Karpas-422 (cell line): Measurements from ENCODE around the gene DUSP1. TPM values are rescaled to one million over a fixed set of nuclear protein-coding genes. Genes with fewer than 3 reads are reported as not detected.

Source experiments
- DNase-seq: peaks from one replicate; pipeline ENCODE4 v3.0.0-alpha.2; 2015
- H2AFZ ChIP-seq: fragments of 200-600 bp; sonication (generic); 2 replicates; pipeline ENCODE4 v1.6.1; 2014; ENCODE audit warnings: antibody characterized with exemption, low read length, mixed read lengths
- H3K27ac ChIP-seq: fragments of 200-600 bp; sonication (generic); 2 replicates; pipeline ENCODE4 v1.5.1; 2014; ENCODE audit warnings: mild to moderate bottlenecking, low read length, moderate library complexity
- H3K27me3 ChIP-seq: fragments of 200-600 bp; sonication (generic); 2 replicates; pipeline ENCODE4 v1.6.1; 2014; ENCODE audit warnings: low read length, mixed read lengths
- H3K36me3 ChIP-seq: fragments of 200-600 bp; sonication (generic); 2 replicates; pipeline ENCODE4 v1.6.1; 2014; ENCODE audit warnings: low read length, mixed read lengths; ENCODE audit not compliant: insufficient read depth
- H3K4me1 ChIP-seq: fragments of 200-600 bp; sonication (generic); 2 replicates; pipeline ENCODE4 v1.6.1; 2014; ENCODE audit warnings: mild to moderate bottlenecking, low read length, mixed read lengths
- H3K4me2 ChIP-seq: fragments of 200-600 bp; sonication (generic); 2 replicates; pipeline ENCODE4 v1.6.1; 2014; ENCODE audit warnings: low read length, low read depth, mild to moderate bottlenecking; ENCODE audit not compliant: poor library complexity, severe bottlenecking
- H3K4me3 ChIP-seq: fragments of 200-600 bp; sonication (generic); 2 replicates; pipeline ENCODE4 v1.5.1; 2014; ENCODE audit warnings: mild to moderate bottlenecking, antibody characterized with exemption, low read length, mixed read lengths
- H3K79me2 ChIP-seq: fragments of 200-600 bp; sonication (generic); 2 replicates; pipeline ENCODE4 v1.6.1; 2014; ENCODE audit warnings: mild to moderate bottlenecking, low read length, mixed read lengths
- H3K9ac ChIP-seq: fragments of 200-600 bp; sonication (generic); 2 replicates; pipeline ENCODE4 v1.6.0; 2014; ENCODE audit warnings: low read length
- H3K9me2 ChIP-seq: fragments of 200-600 bp; sonication (generic), shearing (Covaris generic); replicated peaks from 2 replicates; pipeline ENCODE4 v1.6.0; 2014; ENCODE audit warnings: mild to moderate bottlenecking, low read length, moderate library complexity; ENCODE audit not compliant: insufficient read depth
- H3K9me3 ChIP-seq: fragments of 300-700, 200-600 bp; sonication (generic); 2 replicates; pipeline ENCODE4 v1.6.1; 2014; ENCODE audit warnings: low read length, mixed read lengths
- H4K20me1 ChIP-seq: fragments of 200-600 bp; sonication (generic); 2 replicates; pipeline ENCODE4 v1.6.1; 2014; ENCODE audit warnings: mild to moderate bottlenecking, antibody characterized with exemption, low read length, low read depth; ENCODE audit not compliant: insufficient read depth
- total RNA-seq: library from RNA; depleted of rRNA; stranded (reverse); fragments of >200 nt; shearing (Covaris generic); gene quantifications from 2 replicates; pipeline ENCODE4 v1.2.3, GENCODE V29; 2014; ENCODE audit warnings: low replicate concordance

The DUSP1 gene
- total RNA-seq, 1 experiment from 2014 or later, result 10.5 TPM

- no peaks in the 10 kb centered on the region for H3K9me3 ChIP-seq
- no peak for DNase-seq
- H3K9ac ChIP-seq, result no peak overlapping the region
- H3K4me1 ChIP-seq, result peaks cover 13% of the 10 kb centered on the region
- H3K27me3 ChIP-seq, result no peaks in the 10 kb centered on the region
- H3K36me3 ChIP-seq, result no peaks in the 10 kb centered on the region
- no peak overlapping the region for H3K4me3 ChIP-seq
- no peak overlapping the region for H3K27ac ChIP-seq
- H4K20me1 ChIP-seq, result no peaks in the 10 kb centered on the region
- H3K79me2 ChIP-seq, result no peaks in the 10 kb centered on the region
- H3K4me2 ChIP-seq, result no peak overlapping the region
- no peak overlapping the region for H2AFZ ChIP-seq
- no peaks in the 10 kb centered on the region for H3K9me2 ChIP-seq
These were observed 7.9 kb downstream of the DUSP1 start for GRCh38 chr5:172763120-172763464.

DNA sequence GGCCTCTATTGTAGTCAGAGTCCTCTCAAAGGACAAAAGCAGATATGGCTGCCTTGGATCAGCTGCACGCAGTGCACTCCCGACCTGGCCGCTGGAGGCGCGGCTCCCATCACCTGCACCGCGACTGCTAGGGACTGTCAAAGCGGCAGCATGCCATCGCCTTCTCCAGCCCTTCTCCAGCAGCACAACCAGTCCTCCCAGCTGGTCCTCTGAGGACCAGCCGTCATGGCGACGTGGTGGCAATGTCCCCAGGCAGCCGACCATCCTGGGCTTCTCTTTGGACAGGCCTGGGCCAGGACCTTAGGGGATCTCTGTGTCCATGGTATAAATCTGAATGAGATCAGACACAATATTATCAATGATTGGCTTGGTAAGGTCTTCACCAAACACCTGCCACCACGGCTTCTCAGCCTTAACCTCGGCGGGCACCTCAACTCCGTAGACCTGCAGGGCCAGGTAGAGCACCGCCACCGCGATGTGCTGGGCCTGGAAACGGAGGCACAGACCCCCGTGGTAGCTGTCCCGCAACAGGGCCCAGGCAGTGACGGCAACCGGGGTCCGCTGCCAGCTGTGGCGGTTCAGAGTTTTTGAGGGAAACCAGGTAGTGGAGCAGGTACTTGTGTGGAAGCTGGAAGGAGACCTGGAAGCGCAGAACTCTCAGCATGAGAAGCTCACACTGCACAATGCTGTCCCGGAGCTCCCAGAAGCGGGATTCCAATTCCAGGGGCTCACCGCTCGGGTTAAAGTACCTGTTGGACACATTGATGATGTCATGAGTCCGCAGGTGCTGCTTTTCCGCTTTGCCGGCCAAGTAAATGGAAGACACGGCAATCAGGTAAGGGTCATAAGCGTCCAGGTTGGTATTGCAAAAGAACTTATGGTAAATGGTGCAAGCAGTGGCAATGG lies 8.5 kb downstream of the DUSP1 start:
- H3K9ac ChIP-seq, result no peak overlapping the region
- no peaks in the 10 kb centered on the region for H3K27me3 ChIP-seq
- H4K20me1 ChIP-seq, result no peaks in the 10 kb centered on the region
- H3K36me3 ChIP-seq, result no peaks in the 10 kb centered on the region
- H3K27ac ChIP-seq, result no peak overlapping the region
- H3K79me2 ChIP-seq, result no peaks in the 10 kb centered on the region
- no peak for DNase-seq
- peaks cover 13% of the 10 kb centered on the region for H3K4me1 ChIP-seq
- no peak overlapping the region for H3K4me3 ChIP-seq
- H3K9me2 ChIP-seq, result no peaks in the 10 kb centered on the region
- H3K9me3 ChIP-seq, result no peaks in the 10 kb centered on the region
- H3K4me2 ChIP-seq, result no peak overlapping the region
- H2AFZ ChIP-seq, result no peak overlapping the region

- Histone ChIP-seq H3K36me3 (no peaks in the 10 kb centered on the region), H3K79me2 (no peaks in the 10 kb centered on the region), H2AFZ (no peak overlapping the region), H3K4me2 (no peak overlapping the region), H3K9me3 (no peaks in the 10 kb centered on the region), H3K4me3 (no peak overlapping the region), H4K20me1 (no peaks in the 10 kb centered on the region), H3K9me2 (no peaks in the 10 kb centered on the region), H3K4me1 (peaks cover 13% of the 10 kb centered on the region), H3K9ac (no peak overlapping the region), H3K27ac (no peak overlapping the region), H3K27me3 (no peaks in the 10 kb centered on the region)
- DNase-seq, result no peak
These were observed 10.0 kb downstream of the DUSP1 start for GRCh38 chr5:172760959-172761358.

- Histone ChIP-seq H3K9me3 (no peaks in the 10 kb centered on the region), H3K9me2 (no peaks in the 10 kb centered on the region), H3K27ac (no peak overlapping the region), H3K36me3 (no peaks in the 10 kb centered on the region), H3K4me3 (no peak overlapping the region), H3K4me1 (peaks cover 7% of the 10 kb centered on the region), H3K79me2 (no peaks in the 10 kb centered on the region), H3K9ac (no peak overlapping the region), H3K27me3 (no peaks in the 10 kb centered on the region), H4K20me1 (no peaks in the 10 kb centered on the region), H3K4me2 (no peak overlapping the region), H2AFZ (no peak overlapping the region)
- DNase-seq, result no peak
These were observed 10.9 kb downstream of the DUSP1 start for GRCh38 chr5:172760136-172760535.

- Histone ChIP-seq H3K79me2 (no peaks in the 10 kb centered on the region), H3K4me3 (no peak overlapping the region), H3K9me2 (no peaks in the 10 kb centered on the region), H4K20me1 (no peaks in the 10 kb centered on the region), H3K9ac (no peak overlapping the region), H2AFZ (no peak overlapping the region), H3K4me2 (no peak overlapping the region), H3K4me1 (no peaks in the 10 kb centered on the region), H3K27me3 (no peaks in the 10 kb centered on the region), H3K36me3 (no peaks in the 10 kb centered on the region), H3K9me3 (no peaks in the 10 kb centered on the region), H3K27ac (no peak overlapping the region)
- DNase-seq, result no peak
These were observed 12.2 kb downstream of the DUSP1 start for GRCh38 chr5:172758834-172759149.

- no peaks in the 10 kb centered on the region for H3K9me3 ChIP-seq
- no peak for DNase-seq
- no peaks in the 10 kb centered on the region for H3K27me3 ChIP-seq
- H4K20me1 ChIP-seq, result no peaks in the 10 kb centered on the region
- H3K4me3 ChIP-seq, result no peak overlapping the region
- no peak overlapping the region for H3K4me2 ChIP-seq
- no peaks in the 10 kb centered on the region for H3K36me3 ChIP-seq
- H3K79me2 ChIP-seq, result no peaks in the 10 kb centered on the region
- no peak overlapping the region for H3K9ac ChIP-seq
- H2AFZ ChIP-seq, result no peak overlapping the region
- H3K4me1 ChIP-seq, result no peaks in the 10 kb centered on the region
- H3K9me2 ChIP-seq, result no peaks in the 10 kb centered on the region
- no peak overlapping the region for H3K27ac ChIP-seq
These were observed 12.7 kb downstream of the DUSP1 start for GRCh38 chr5:172758077-172758833.

DNA sequence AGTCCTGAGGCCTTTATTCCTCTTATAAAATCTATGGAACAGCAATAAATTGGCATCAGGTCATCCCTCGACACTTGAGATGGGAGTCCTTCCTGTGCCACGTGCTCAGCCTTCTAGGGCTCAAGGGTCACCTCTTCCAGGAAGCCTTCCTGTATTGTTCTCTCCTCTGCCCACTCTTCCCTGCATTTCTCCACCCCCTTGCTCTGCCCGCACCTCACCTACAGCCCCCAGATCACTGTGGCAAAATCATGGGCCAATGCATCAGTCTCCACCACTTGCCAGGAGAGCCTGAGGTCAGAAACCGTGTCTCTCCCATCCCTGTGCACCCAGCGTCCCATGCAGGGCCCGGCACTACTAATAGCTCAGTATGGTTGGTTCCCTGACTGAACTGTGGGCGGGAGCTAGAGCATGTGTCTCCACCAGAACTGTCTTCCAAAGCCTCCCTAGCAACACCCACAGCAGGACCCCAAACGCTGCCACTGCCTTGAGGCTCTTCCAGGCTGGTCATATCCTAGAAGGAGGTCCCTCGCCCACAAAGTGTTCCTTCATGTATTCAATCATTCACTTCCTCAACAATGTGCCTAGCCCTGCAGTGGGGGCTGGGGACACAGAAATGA lies 13.5 kb downstream of the DUSP1 start:
- Histone ChIP-seq H3K4me2 (no peak overlapping the region), H3K4me1 (no peaks in the 10 kb centered on the region), H3K9me2 (no peaks in the 10 kb centered on the region), H3K27ac (no peak overlapping the region), H3K4me3 (no peak overlapping the region), H2AFZ (no peak overlapping the region), H3K9ac (no peak overlapping the region), H4K20me1 (no peaks in the 10 kb centered on the region), H3K79me2 (no peaks in the 10 kb centered on the region), H3K9me3 (no peaks in the 10 kb centered on the region), H3K36me3 (no peaks in the 10 kb centered on the region), H3K27me3 (no peaks in the 10 kb centered on the region)
- DNase-seq, result no peak

- Histone ChIP-seq H2AFZ (no peak overlapping the region), H3K9me2 (no peaks in the 10 kb centered on the region), H3K27me3 (no peaks in the 10 kb centered on the region), H3K9me3 (no peaks in the 10 kb centered on the region), H3K9ac (no peak overlapping the region), H3K79me2 (no peaks in the 10 kb centered on the region), H4K20me1 (no peaks in the 10 kb centered on the region), H3K4me2 (no peak overlapping the region), H3K4me3 (no peak overlapping the region), H3K27ac (no peak overlapping the region), H3K4me1 (no peaks in the 10 kb centered on the region), H3K36me3 (no peaks in the 10 kb centered on the region)
- no peak for DNase-seq
These were observed 14.1 kb downstream of the DUSP1 start for GRCh38 chr5:172756764-172757393.
